C4-2B (cell line): ENCODE measurements around the gene BCL2L11.
A peak's percentile ranks its signal among the peaks of the same experiment; 100 is the strongest.

ENCODE experiments used
- H3K27ac ChIP-seq: fragments of 450-650 bp; 2 replicates; pipeline ENCODE4 v1.5.1; 2017
- ZFX ChIP-seq: fragments of 450-650 bp; IDR thresholded peaks from 2 replicates; pipeline ENCODE4 v1.6.1; 2017
- TF ChIP-seq, protein P1 (sequence below): fragments of 450-650 bp; conservative IDR thresholded peaks from 2 replicates; pipeline ENCODE4 v1.5.1; 2017; ENCODE audit warnings: mild to moderate bottlenecking

The BCL2L11 gene

DNA sequence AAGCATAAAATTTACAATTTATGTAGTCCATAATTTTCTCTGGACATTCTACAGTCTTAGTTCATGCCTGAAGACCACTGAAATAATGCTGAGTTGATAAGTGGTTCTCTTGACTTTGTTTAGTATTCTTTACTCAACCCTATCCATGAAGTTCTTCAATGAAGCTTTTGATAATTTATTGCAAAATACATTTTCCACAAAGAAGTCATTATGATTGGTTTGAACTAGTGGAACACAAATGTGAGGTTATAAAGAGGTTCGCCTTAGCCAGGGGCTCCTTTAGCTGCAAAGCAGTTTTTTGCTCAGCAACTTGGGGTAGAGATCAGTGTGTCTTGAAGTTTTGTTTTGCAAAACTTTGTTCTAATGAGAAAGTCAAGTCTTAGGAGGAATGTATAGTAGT is 5.9 kb downstream of the BCL2L11 start:
- TF ChIP-seq, protein P1, sequence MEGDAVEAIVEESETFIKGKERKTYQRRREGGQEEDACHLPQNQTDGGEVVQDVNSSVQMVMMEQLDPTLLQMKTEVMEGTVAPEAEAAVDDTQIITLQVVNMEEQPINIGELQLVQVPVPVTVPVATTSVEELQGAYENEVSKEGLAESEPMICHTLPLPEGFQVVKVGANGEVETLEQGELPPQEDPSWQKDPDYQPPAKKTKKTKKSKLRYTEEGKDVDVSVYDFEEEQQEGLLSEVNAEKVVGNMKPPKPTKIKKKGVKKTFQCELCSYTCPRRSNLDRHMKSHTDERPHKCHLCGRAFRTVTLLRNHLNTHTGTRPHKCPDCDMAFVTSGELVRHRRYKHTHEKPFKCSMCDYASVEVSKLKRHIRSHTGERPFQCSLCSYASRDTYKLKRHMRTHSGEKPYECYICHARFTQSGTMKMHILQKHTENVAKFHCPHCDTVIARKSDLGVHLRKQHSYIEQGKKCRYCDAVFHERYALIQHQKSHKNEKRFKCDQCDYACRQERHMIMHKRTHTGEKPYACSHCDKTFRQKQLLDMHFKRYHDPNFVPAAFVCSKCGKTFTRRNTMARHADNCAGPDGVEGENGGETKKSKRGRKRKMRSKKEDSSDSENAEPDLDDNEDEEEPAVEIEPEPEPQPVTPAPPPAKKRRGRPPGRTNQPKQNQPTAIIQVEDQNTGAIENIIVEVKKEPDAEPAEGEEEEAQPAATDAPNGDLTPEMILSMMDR = no peak
- TF ChIP-seq ZFX = no peak
- H3K27ac ChIP-seq = no peak overlapping the region

DNA sequence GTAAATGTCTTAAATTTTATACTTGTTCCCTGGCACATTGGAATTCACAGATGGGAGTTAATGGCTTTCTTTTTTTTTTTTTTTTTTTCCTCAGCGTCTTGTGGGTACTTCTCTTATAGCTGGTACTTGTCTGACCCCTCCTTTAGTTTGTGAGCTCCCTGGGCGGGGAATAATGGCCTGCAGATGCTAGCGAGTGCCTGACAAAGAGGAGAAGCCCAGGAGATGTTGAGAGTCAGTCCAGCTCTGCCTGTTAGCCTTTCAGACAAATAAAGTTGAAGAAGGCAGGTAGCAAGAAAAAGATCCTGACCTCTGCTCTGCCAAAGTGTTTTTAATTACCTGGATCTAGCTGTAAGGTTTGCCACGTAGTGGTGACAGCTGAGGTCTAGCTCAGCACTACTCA is 6.6 kb downstream of the BCL2L11 start:
- H3K27ac ChIP-seq = no peak overlapping the region
- TF ChIP-seq ZFX = no peak
- TF ChIP-seq, protein P1 = no peak

DNA sequence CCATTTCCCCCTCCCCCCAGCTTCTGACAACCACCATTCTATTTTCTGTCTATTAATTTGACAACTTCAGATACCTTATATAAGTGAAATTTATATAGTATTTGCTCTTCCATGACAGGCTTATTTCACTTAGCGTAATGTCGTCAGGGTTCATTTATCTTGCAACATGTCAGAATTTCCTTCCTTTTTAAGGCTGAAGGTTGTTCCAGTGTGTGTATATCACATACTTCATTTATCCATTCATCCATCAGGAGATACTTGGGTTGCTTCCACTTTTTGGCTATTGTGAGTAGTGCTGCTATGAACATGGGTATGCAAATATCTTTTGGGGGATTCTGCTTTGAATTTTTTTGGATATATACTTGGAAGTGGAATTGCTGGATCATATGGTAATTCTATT is 7.4 kb downstream of the BCL2L11 start:
- H3K27ac ChIP-seq = no peak overlapping the region
- TF ChIP-seq, protein P1 = no peak
- no peak for TF ChIP-seq ZFX

DNA sequence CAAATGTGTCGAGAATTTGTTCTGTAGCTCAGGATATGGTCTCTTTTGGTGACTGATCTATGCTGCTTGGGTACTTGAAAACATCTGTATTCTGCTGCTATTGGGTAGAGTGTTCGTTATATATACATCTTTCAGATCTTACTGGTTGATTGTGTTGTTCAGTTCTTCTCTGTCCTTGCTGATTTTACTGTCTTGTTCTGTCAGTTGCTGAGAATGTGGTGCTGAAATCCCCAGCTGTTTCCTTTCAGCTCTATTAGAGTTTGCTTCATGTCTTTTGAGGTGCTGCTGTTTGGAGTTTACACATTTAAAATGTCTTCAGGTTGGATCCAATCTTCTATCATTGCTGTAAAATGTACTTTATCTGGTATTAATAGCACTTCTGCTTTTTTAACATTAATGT is 12.9 kb downstream of the BCL2L11 start:
- H3K27ac ChIP-seq = no peak overlapping the region
- no peak for TF ChIP-seq ZFX
- TF ChIP-seq, protein P1 = no peak

DNA sequence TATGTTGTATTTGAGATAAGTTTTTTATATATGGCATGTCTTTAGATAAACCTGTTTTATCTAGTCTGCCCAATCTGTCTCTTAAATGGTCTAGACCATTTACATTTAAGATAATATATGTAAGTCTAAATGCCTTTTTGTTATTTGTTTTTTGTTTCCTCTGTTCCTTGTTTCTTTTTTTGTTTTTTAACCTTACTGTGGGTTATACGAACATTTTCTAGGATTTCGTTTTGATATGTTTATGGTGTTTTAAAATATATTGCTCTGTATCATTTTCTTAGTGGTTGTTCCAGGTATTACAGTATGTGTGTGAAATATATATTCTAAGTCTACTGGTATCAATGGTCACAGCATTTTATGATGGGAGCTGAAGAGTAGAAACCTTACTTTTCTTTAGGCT is 13.3 kb downstream of the BCL2L11 start:
- no peak overlapping the region for H3K27ac ChIP-seq
- no peak for TF ChIP-seq ZFX
- TF ChIP-seq, protein P1 = peak; percentile 34

DNA sequence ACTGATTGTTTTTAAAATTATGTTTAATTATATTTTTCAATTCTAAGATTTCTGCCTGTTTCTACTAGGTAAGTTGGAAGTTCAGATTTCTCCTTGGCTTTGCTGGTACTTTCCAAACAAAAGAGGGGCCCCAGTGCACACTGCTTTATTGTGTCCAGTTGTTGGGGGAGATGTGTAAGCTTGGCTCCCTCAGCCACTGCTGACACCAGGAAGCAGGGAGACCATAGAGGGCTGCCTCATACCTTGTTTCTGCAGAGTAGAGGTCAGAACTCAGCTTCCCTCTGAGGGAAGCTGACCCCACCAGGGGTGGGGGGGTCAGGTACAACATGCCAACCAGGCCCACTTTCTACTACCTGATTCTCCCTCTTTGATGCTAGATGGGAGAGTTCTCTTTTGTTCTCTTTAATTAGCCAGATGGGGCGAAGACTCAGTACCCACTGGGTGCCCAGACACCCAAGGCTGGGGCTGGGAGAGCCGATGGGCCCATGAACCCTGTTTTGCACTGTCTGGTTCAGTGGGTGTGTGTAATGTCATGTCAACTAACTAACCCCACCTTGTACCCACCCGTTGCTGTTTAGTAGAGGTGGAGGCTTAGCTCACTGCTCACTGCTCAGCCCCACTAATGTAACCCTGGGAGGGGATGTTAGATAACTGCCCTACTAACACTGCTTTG is 14.7 kb downstream of the BCL2L11 start:
- TF ChIP-seq, protein P1 = no peak
- no peak for TF ChIP-seq ZFX
- no peak overlapping the region for H3K27ac ChIP-seq

DNA sequence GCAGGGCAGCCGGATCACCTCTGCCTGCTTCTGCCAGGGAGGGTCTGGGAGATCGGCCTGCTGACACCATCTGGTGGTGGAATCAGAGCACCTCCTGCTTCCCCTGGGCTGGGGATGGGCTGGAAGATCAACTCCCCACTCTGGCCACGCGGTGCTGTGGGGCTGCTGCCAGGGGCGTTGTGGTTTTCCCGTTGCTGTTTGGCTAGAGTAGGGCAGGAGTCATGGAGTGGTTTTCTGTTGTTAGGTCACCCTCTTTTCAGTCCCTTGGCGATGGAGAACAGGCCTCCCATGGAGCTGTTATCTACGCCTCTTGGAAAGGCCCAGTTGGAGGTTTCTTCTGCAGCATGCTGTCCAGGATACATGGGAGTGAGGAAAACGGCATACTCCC is 15.2 kb downstream of the BCL2L11 start:
- TF ChIP-seq ZFX = no peak
- TF ChIP-seq, protein P1 = no peak
- no peak overlapping the region for H3K27ac ChIP-seq
